GM12878 (cell line): ENCODE data around the gene TBCCD1. TPM values are rescaled to one million over a fixed set of nuclear protein-coding genes. Genes with fewer than 3 reads are reported as not detected.

Experiments
- BACH1 ChIP-seq: fragments of 450-650 bp; IDR thresholded peaks from 2 replicates; pipeline ENCODE4 v1.6.1; 2017; ENCODE audit warnings: mild to moderate bottlenecking, borderline replicate concordance
- BCL11A ChIP-seq: IDR thresholded peaks from 2 replicates; pipeline ENCODE4 v1.6.1; 2011; ENCODE audit warnings: low read depth, low read length
- BMI1 ChIP-seq: fragments of 450-650 bp; IDR thresholded peaks from 2 replicates; pipeline ENCODE4 v1.6.1; 2016; ENCODE audit warnings: mild to moderate bottlenecking, moderate library complexity, borderline replicate concordance
- CEBPB ChIP-seq, 2 experiments: fragments of 150-350 bp in 1 of 2; IDR thresholded peaks; 2 replicates each; pipeline ENCODE4 v1.6.1; 2012 to 2014; ENCODE audit warnings: low read depth in 2 of 2, low read length in 2 of 2, borderline replicate concordance in 1 of 2, inconsistent platforms in 1 of 2
- CEBPZ ChIP-seq: fragments of 150-350 bp; IDR thresholded peaks from 2 replicates; pipeline ENCODE4 v1.6.1; 2016; ENCODE audit warnings: low read depth, low read length
- CREB1 ChIP-seq: IDR thresholded peaks from 2 replicates; pipeline ENCODE4 v1.6.1; 2012; ENCODE audit warnings: low read depth, mild to moderate bottlenecking, inconsistent platforms
- CREM ChIP-seq: IDR thresholded peaks from 2 replicates; pipeline ENCODE4 v1.6.1; 2014; ENCODE audit warnings: antibody characterized with exemption, low read depth
- E4F1 ChIP-seq: fragments of 450-650 bp; IDR thresholded peaks from 2 replicates; pipeline ENCODE4 v1.6.1; 2018; ENCODE audit warnings: borderline replicate concordance, mild to moderate bottlenecking; ENCODE audit not compliant: partially characterized antibody
- ELK1 ChIP-seq: IDR thresholded peaks from 2 replicates; pipeline ENCODE4 v1.6.1; 2012; ENCODE audit warnings: low read depth, low read length, improper control_type of control experiment
- ETV6 ChIP-seq, 2 experiments: fragments of 450-650 bp in 1 of 2; IDR thresholded peaks in 1 of 2; conservative IDR thresholded peaks in 1 of 2; 2 replicates each; pipeline ENCODE4 v1.6.1; 2014; ENCODE audit warnings: antibody characterized with exemption in 1 of 2, borderline replicate concordance in 1 of 2, low read depth in 1 of 2, mild to moderate bottlenecking in 1 of 2, moderate library complexity in 1 of 2
- EZH2 ChIP-seq: IDR thresholded peaks from 2 replicates; pipeline ENCODE4 v1.6.1; 2012; ENCODE audit warnings: low read depth, mild to moderate bottlenecking, control low read depth, inconsistent platforms, low read length, borderline replicate concordance; ENCODE audit not compliant: control insufficient read depth
- GATAD2B ChIP-seq: fragments of 450-650 bp; conservative IDR thresholded peaks from 2 replicates; pipeline ENCODE4 v1.6.1; 2017; ENCODE audit warnings: low read depth, mild to moderate bottlenecking, moderate library complexity
- KLF5 ChIP-seq: fragments of 450-650 bp; IDR thresholded peaks from 2 replicates; pipeline ENCODE4 v1.6.1; 2014; ENCODE audit warnings: mild to moderate bottlenecking; ENCODE audit not compliant: partially characterized antibody
- NFIC ChIP-seq: IDR thresholded peaks from 2 replicates; pipeline ENCODE4 v1.6.1; 2012; ENCODE audit warnings: low read depth, mild to moderate bottlenecking, inconsistent platforms, low read length, moderate library complexity
- NR2C1 ChIP-seq: fragments of 450-650 bp; IDR thresholded peaks from 2 replicates; pipeline ENCODE4 v1.6.1; 2017; ENCODE audit warnings: antibody characterized with exemption, mild to moderate bottlenecking, moderate library complexity
- POU2F2 ChIP-seq: IDR thresholded peaks from 3 replicates; pipeline ENCODE4 v1.6.1; 2011; ENCODE audit warnings: low read depth, mild to moderate bottlenecking, low read length, borderline replicate concordance
- SMAD1 ChIP-seq: fragments of 450-650 bp; IDR thresholded peaks from 2 replicates; pipeline ENCODE4 v1.6.1; 2018; ENCODE audit warnings: mild to moderate bottlenecking, low read depth; ENCODE audit not compliant: partially characterized antibody
- SUPT20H ChIP-seq: IDR thresholded peaks from 2 replicates; pipeline ENCODE4 v1.6.1; 2011; ENCODE audit warnings: low read depth, mild to moderate bottlenecking, low read length, moderate library complexity, borderline replicate concordance; ENCODE audit not compliant: control insufficient read depth
- TCF7 ChIP-seq: IDR thresholded peaks from 2 replicates; pipeline ENCODE4 v1.6.1; 2014; ENCODE audit warnings: antibody characterized with exemption, borderline replicate concordance
- ZSCAN29 ChIP-seq: fragments of 450-650 bp; IDR thresholded peaks from 2 replicates; pipeline ENCODE4 v1.6.1; 2017; ENCODE audit warnings: mild to moderate bottlenecking, moderate library complexity
- ZZZ3 ChIP-seq: IDR thresholded peaks from 2 replicates; pipeline ENCODE4 v1.6.1; 2011; ENCODE audit warnings: low read depth; ENCODE audit not compliant: control insufficient read depth, insufficient read length
- polyA plus RNA-seq, 11 experiments: library from polyadenylated mRNA; depleted of rRNA in 4 of 11; unstranded in 6 of 11; stranded (reverse) in 5 of 11; fragments of >200 nt; fragmentation: Nextera tagmentation in 4 of 11; fragmentation: Illumina TruSeq in 1 of 11; extraction: Ambion mirVana in 4 of 11; extraction: Trizol in 1 of 11; gene quantifications; 1 replicate in 1 of 11; 2 replicates in 10 of 11; pipeline versions ENCODE4 v1.2.1 to v1.2.3, GENCODE V29; 2011 to 2016; ENCODE audit warnings: inconsistent platforms in 2 of 11, missing spikeins in 2 of 11, low read depth in 1 of 11
- total RNA-seq, 4 experiments: library from RNA; depleted of rRNA in 3 of 4; stranded (reverse); fragments of >200 nt in 3 of 4; fragmentation: Illumina TruSeq in 1 of 4; extraction: Trizol in 1 of 4; gene quantifications; 2 replicates each; pipeline versions ENCODE4 v1.2.1 to v1.2.3, GENCODE V29; 2013 to 2021

TBCCD1 gene
- total and polyA plus RNA-seq, 10 of the 15 experiments (the other 5 are each of a cell fraction or from before 2014, with no cell fraction given) = 6.9 to 23.4 (median 14.7) TPM

GRCh38 chr3:186567072-186567921 lies at the start of gene TBCCD1 (continued):
- TF ChIP-seq POU2F2 = peak; percentile 78; the same call in 2 of the 3 replicates
- TF ChIP-seq CREM = 0 out of 2 replicates have a peak, but pooled peaks have one; percentile 45
- peak; percentile 92 for TF ChIP-seq BACH1
- TF ChIP-seq CREB1 = peak; percentile 31; the same call in 1 of the 2 replicates
- no peak for TF ChIP-seq CEBPB (IDR thresholded peaks at IDR 0.05; ENCODE audit: borderline replicate concordance in 1 of 2, low read depth in 2 of 2, low read length in 2 of 2)
- 0 out of 2 replicates have a peak, but pooled peaks have one; percentile 12 for TF ChIP-seq BCL11A
- peak; percentile 76 for TF ChIP-seq GATAD2B
- no peak for TF ChIP-seq SUPT20H
- no peak for TF ChIP-seq EZH2
- no peak for TF ChIP-seq SMAD1
- 0 out of 4 replicates have a peak, but pooled peaks of 1 of the 2 experiments have one; percentile 51 for TF ChIP-seq ETV6 (conservative IDR thresholded peaks at IDR 0.05 in 1 of 2, IDR thresholded peaks at IDR 0.05 in 1 of 2; ENCODE audit: borderline replicate concordance in 1 of 2, low read depth in 1 of 2)
- no peak for TF ChIP-seq TCF7
- no peak for TF ChIP-seq CEBPZ
- peak; percentile 77 for TF ChIP-seq KLF5
- no peak for TF ChIP-seq E4F1
- TF ChIP-seq ZZZ3 = no peak
- TF ChIP-seq BMI1 = no peak
- TF ChIP-seq ZSCAN29 = no peak
- TF ChIP-seq ELK1 = peak; percentile 57; the same call in 1 of the 2 replicates
- TF ChIP-seq NFIC = no peak
- peak; percentile 66 for TF ChIP-seq NR2C1
